ENCODE measurements around the gene STAB1. TPM values are rescaled to one million over a fixed set of nuclear protein-coding genes. Genes with fewer than 3 reads are reported as not detected.

STAB1 gene
- total and polyA plus RNA-seq, 2 of the 8 experiments (the other 6 are each of a cell fraction or from before 2014, with no cell fraction given) = 1.0 to 1.9 TPM

GRCh38 chr3:52501046-52501445, 5.9 kb downstream of the STAB1 start:
- no peak for DNase-seq (ENCODE audit: low read depth in 1 of 2, low spot score in 2 of 2)
- POLR2A ChIA-PET (ENCODE audit: partially characterized antibody) = interaction anchor here (1.2 kb wide), 1 partner anchor 9 kb away, joined by 3 read pairs; no protein-coding TSS in a partner anchor

More at GRCh38 chr3:52501046-52501445, 5.9 kb downstream of the STAB1 start:
- Histone ChIP-seq H2AK5ac (ENCODE audit: low read depth, low read length) (no peak overlapping the region), H3K4ac (replicated peaks; ENCODE audit: insufficient read length, low read depth, low read length) (no peak overlapping the region), H2BK120ac (replicated peaks; ENCODE audit: low read depth, low read length) (no peak overlapping the region), H3K79me2 (ENCODE audit: control insufficient read depth in 1 of 2, insufficient read depth in 2 of 2, low read length in 2 of 2) (no peaks in the 10 kb centered on the region), H3K36me3 (ENCODE audit: control insufficient read depth in 2 of 4, insufficient read depth in 4 of 4, low read length in 3 of 4) (no peaks in the 10 kb centered on the region), H3K4me1 (replicated peaks in 1 of 4; ENCODE audit: control insufficient read depth in 3 of 4, insufficient read depth in 4 of 4, low read length in 3 of 4) (peaks cover 0 to 9% (median 5%) of the 10 kb centered on the region in 4 experiments; a peak in 4 of 7 replicates), H4K91ac (replicated peaks; ENCODE audit: insufficient read length, low read length) (no peak overlapping the region), H3K4me2 (ENCODE audit: insufficient read depth in 1 of 2, low read depth in 2 of 2, low read length in 2 of 2) (no peak overlapping the region), H3K18ac (ENCODE audit: extremely low read depth, low read length) (no peak overlapping the region), H4K20me1 (replicated peaks in 1 of 2; ENCODE audit: control insufficient read depth in 1 of 2, insufficient read depth in 2 of 2, low read length in 2 of 2) (no peaks in the 10 kb centered on the region), H3K23ac (ENCODE audit: insufficient read length) (no peak overlapping the region), H2AFZ (ENCODE audit: low read length) (no peak overlapping the region), H2BK12ac (ENCODE audit: low read depth, low read length) (no peak overlapping the region), H2BK15ac (ENCODE audit: low read length) (no peak overlapping the region), H3K14ac (ENCODE audit: insufficient read length) (no peak overlapping the region), H3K79me1 (ENCODE audit: low read depth, low read length) (no peaks in the 10 kb centered on the region), H3K23me2 (ENCODE audit: low read depth, low read length) (no peaks in the 10 kb centered on the region), H3K56ac (replicated peaks; ENCODE audit: insufficient read length, low read depth, low read length) (no peak overlapping the region), H4K5ac (ENCODE audit: insufficient read length, low read depth, low read length) (no peak overlapping the region), H3K9me3 (ENCODE audit: insufficient read depth in 2 of 2, low read depth in 1 of 2, low read length in 1 of 2) (no peaks in the 10 kb centered on the region), H3K9ac (replicated peaks in 1 of 4; ENCODE audit: extremely low read depth in 1 of 4, low read depth in 3 of 4, low read length in 3 of 4) (no peak overlapping the region), H2BK20ac (ENCODE audit: low read length) (no peak overlapping the region), H3K27ac (ENCODE audit: low read depth, low read length) (no peak overlapping the region), H4K8ac (ENCODE audit: extremely low read depth, insufficient read depth, low read length) (no peak overlapping the region), H2BK5ac (ENCODE audit: low read depth, low read length) (no peak overlapping the region), H3K27me3 (replicated peaks in 1 of 4; ENCODE audit: control insufficient read depth in 3 of 4, extremely low read depth in 1 of 4, insufficient read depth in 3 of 4, low read length in 3 of 4) (no peaks in the 10 kb centered on the region; a peak in 1 of 7 replicates), H3K4me3 (ENCODE audit: extremely low read depth in 1 of 4, insufficient read depth in 2 of 4, low read depth in 3 of 4, low read length in 4 of 4) (no peak overlapping the region)
- CTCF ChIA-PET (ENCODE audit: partially characterized antibody) = interaction anchor here (0.6 to 3.8 kb wide), 7 partner anchors 9 to 76 kb away, joined by 3 to 11 read pairs (median 3); no protein-coding TSS in a partner anchor
- TF ChIP-seq TCF12 (IDR thresholded peaks at IDR 0.05; ENCODE audit: low read depth, low read length) = no peak
- TF ChIP-seq CHD2 (IDR thresholded peaks at IDR 0.05; ENCODE audit: low read length) = no peak
- no peak for TF ChIP-seq ASH2L (IDR thresholded peaks at IDR 0.05; ENCODE audit: low read length)
- no peak for TF ChIP-seq CBX5 (IDR thresholded peaks at IDR 0.05; ENCODE audit: low read depth, low read length)
- no peak for TF ChIP-seq SUZ12 (IDR thresholded peaks at IDR 0.05; ENCODE audit: low read length)
- TF ChIP-seq TEAD4 (IDR thresholded peaks at IDR 0.05; ENCODE audit: low read depth, low read length) = no peak
- TF ChIP-seq E2F6 (IDR thresholded peaks at IDR 0.05) = no peak
- no peak for TF ChIP-seq SIX5 (IDR thresholded peaks at IDR 0.05; ENCODE audit: low read depth, low read length)
- no peak for TF ChIP-seq BRCA1 (IDR thresholded peaks at IDR 0.05; ENCODE audit: low read depth, low read length)
- no peak for TF ChIP-seq SRF (IDR thresholded peaks at IDR 0.05; ENCODE audit: low read depth, low read length)
- TF ChIP-seq MAX (IDR thresholded peaks at IDR 0.05) = no peak
- TF ChIP-seq ZNF274 (IDR thresholded peaks at IDR 0.05; ENCODE audit: borderline replicate concordance, extremely low read depth, low read length) = no peak
- TF ChIP-seq BCL11A (IDR thresholded peaks at IDR 0.05; ENCODE audit: low read depth in 2 of 2, low read length in 2 of 2) = no peak
- FAIRE-seq = no peak
- WGBS, 2 experiments (ENCODE audit: extremely low coverage in 1 of 2, insufficient coverage in 1 of 2, insufficient read length in 1 of 2, insufficient replicate concordance in 2 of 2, low coverage in 1 of 2, low lambda C conversion rate in 2 of 2, missing lambda C conversion rate in 1 of 2) = 85% methylated on average over 10 of the region's 11 CpGs; no CpG with 5 or more reads in 1 of the 2 experiments
